WTC11 (cell line): ENCODE data around the gene MTOR. TPM values are rescaled to one million over a fixed set of nuclear protein-coding genes. Genes with fewer than 3 reads are reported as not detected.

Experiments used
- ATAC-seq: fragments of 200-7000 bp; cut with Tn5 transposase; 2 replicates; pipeline ENCODE4 v1.10.0; 2021; ENCODE audit warnings: mild to moderate bottlenecking, moderate library complexity
- CTCF ChIA-PET: fragments of 300-600 bp; sonication (Branson Sonifier 250); formaldehyde crosslinking; loops from one replicate; lab custom pipeline; 2021; ENCODE audit warnings: antibody characterized with exemption; lab: Charles Lee
- POLR2A ChIA-PET: fragments of 350-600 bp; sonication (Branson Sonifier 250); formaldehyde crosslinking; loops from one replicate; lab custom pipeline; 2021; ENCODE audit warnings: antibody characterized with exemption; lab: Charles Lee
- DNase-seq: peaks from one replicate; pipeline ENCODE4 v3.0.0; 2021; ENCODE audit warnings: low spot score
- H3K27ac Mint-ChIP-seq: 2 replicates; pipeline ENCODE4 v1.8.0; 2021; ENCODE audit warnings: mixed read lengths
- H3K27me3 Mint-ChIP-seq: 2 replicates; pipeline ENCODE4 v1.8.0; 2021; ENCODE audit warnings: low read depth, mild to moderate bottlenecking, moderate library complexity, mixed read lengths
- H3K36me3 Mint-ChIP-seq: 2 replicates; pipeline ENCODE4 v1.8.0; 2021; ENCODE audit warnings: mixed read lengths
- H3K4me1 Mint-ChIP-seq: 2 replicates; pipeline ENCODE4 v1.8.0; 2022; ENCODE audit warnings: mixed read lengths
- H3K4me3 Mint-ChIP-seq: 2 replicates; pipeline ENCODE4 v1.8.0; 2021; ENCODE audit warnings: mild to moderate bottlenecking, moderate library complexity, mixed read lengths
- H3K9me3 Mint-ChIP-seq: 2 replicates; pipeline ENCODE4 v1.8.0; 2021; ENCODE audit warnings: mixed read lengths
- CBFB ChIP-seq: sonication (generic); formaldehyde crosslinking; IDR thresholded peaks from 2 replicates; pipeline ENCODE4 v1.8.1; 2022; ENCODE audit warnings: mild to moderate bottlenecking, low read depth, missing genetic modification reagents
- CDX4 ChIP-seq: fragments of 250-450 bp; sonication (Bioruptor Pico); IDR thresholded peaks from 2 replicates; pipeline ENCODE4 v1.9.0; 2021; ENCODE audit warnings: moderate library complexity, mild to moderate bottlenecking, inconsistent platforms, borderline replicate concordance
- CREB1 ChIP-seq: sonication (generic); formaldehyde crosslinking; IDR thresholded peaks from 2 replicates; pipeline ENCODE4 v1.8.0; 2023; ENCODE audit warnings: mild to moderate bottlenecking, missing genetic modification reagents
- CTCF ChIP-seq: fragments of 200-600 bp; IDR thresholded peaks from 2 replicates; pipeline ENCODE4 v1.8.0; 2022; ENCODE audit warnings: antibody characterized with exemption
- E2F4 ChIP-seq: sonication (generic); formaldehyde crosslinking; IDR thresholded peaks from 2 replicates; pipeline ENCODE4 v1.8.1; 2022; ENCODE audit warnings: low read depth, mild to moderate bottlenecking, moderate library complexity, missing genetic modification reagents, borderline replicate concordance
- FOXP4 ChIP-seq: sonication (generic); formaldehyde crosslinking; IDR thresholded peaks from 2 replicates; pipeline ENCODE4 v1.8.0; 2022; ENCODE audit warnings: mild to moderate bottlenecking, missing genetic modification reagents
- IRF2 ChIP-seq: sonication (generic); formaldehyde crosslinking; IDR thresholded peaks from 2 replicates; pipeline ENCODE4 v1.8.0; 2022; ENCODE audit warnings: low read depth, missing genetic modification reagents, borderline replicate concordance
- JAZF1 ChIP-seq: fragments of 250-450 bp; sonication (Bioruptor Pico); IDR thresholded peaks from 2 replicates; pipeline ENCODE4 v1.9.0; 2021; ENCODE audit warnings: moderate library complexity, mild to moderate bottlenecking, inconsistent platforms
- JUN ChIP-seq: sonication (generic); formaldehyde crosslinking; IDR thresholded peaks from 2 replicates; pipeline ENCODE4 v1.8.0; 2023; ENCODE audit warnings: mild to moderate bottlenecking, missing genetic modification reagents
- KAT7 ChIP-seq: sonication (generic); formaldehyde crosslinking; IDR thresholded peaks from 2 replicates; pipeline ENCODE4 v1.8.1; 2023; ENCODE audit warnings: missing genetic modification reagents, mild to moderate bottlenecking, borderline replicate concordance
- PREB ChIP-seq: sonication (generic); formaldehyde crosslinking; IDR thresholded peaks from 2 replicates; pipeline ENCODE4 v1.8.1; 2022; ENCODE audit warnings: mild to moderate bottlenecking, missing genetic modification reagents, moderate library complexity, borderline replicate concordance
- RELA ChIP-seq: sonication (generic); formaldehyde crosslinking; IDR thresholded peaks from 2 replicates; pipeline ENCODE4 v1.8.1; 2022; ENCODE audit warnings: missing genetic modification reagents, mild to moderate bottlenecking, borderline replicate concordance
- ZNF532 ChIP-seq: fragments of 250-450 bp; sonication (Bioruptor Pico); IDR thresholded peaks from 2 replicates; pipeline ENCODE4 v1.9.0; 2021; ENCODE audit warnings: mild to moderate bottlenecking, borderline replicate concordance
- ZNF671 ChIP-seq: fragments of 250-450 bp; sonication (Bioruptor Pico); IDR thresholded peaks from 2 replicates; pipeline ENCODE4 v1.8.0; 2021; ENCODE audit warnings: mild to moderate bottlenecking
- total RNA-seq: library from RNA; stranded (reverse); gene quantifications from 3 replicates; pipeline ENCODE4 v1.2.3, GENCODE V29; 2021
- TF ChIP-seq, protein P1 (sequence below): fragments of 250-450 bp; sonication (Bioruptor Pico); IDR thresholded peaks from 2 replicates; pipeline ENCODE4 v1.9.0; 2021; ENCODE audit warnings: mild to moderate bottlenecking
- TF ChIP-seq, protein P2 (sequence below): sonication (generic); formaldehyde crosslinking; IDR thresholded peaks from 2 replicates; pipeline ENCODE4 v1.8.0; 2023; ENCODE audit warnings: missing genetic modification reagents, mild to moderate bottlenecking, borderline replicate concordance

The MTOR gene
- total RNA-seq, 1 experiment from 2014 or later: 65.0 TPM

- TF ChIP-seq CDX4 (CRISPR knock-in tag) (no peak), CREB1 (CRISPR knock-in tag) (no peak), FOXP4 (no peak)
- TF ChIP-seq, all 79 proteins: peak for 0
These were observed 117.6 kb downstream of the MTOR start (continued) for GRCh38 chr1:11144570-11145256.

GRCh38 chr1:11143907-11144306, 118.4 kb downstream of the MTOR start:
- H3K4me1 Mint-ChIP-seq: peaks cover 12% of the 10 kb centered on the region
- ChIA-PET POLR2A (no interaction called here), CTCF (no interaction called here)
- ATAC-seq (no peak), DNase-seq (no peak)
- H3K27me3 Mint-ChIP-seq: no peaks in the 10 kb centered on the region
- H3K9me3 Mint-ChIP-seq: no peaks in the 10 kb centered on the region
- H3K36me3 Mint-ChIP-seq: peaks cover 37% of the 10 kb centered on the region
- peak overlapping the region; percentile 22; the same call in 1 of the 2 replicates for H3K27ac Mint-ChIP-seq
- TF ChIP-seq, protein P1, sequence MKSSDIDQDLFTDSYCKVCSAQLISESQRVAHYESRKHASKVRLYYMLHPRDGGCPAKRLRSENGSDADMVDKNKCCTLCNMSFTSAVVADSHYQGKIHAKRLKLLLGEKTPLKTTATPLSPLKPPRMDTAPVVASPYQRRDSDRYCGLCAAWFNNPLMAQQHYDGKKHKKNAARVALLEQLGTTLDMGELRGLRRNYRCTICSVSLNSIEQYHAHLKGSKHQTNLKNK (CRISPR knock-in tag): no peak
- no peak for TF ChIP-seq CBFB (CRISPR knock-in tag)
- no peak for TF ChIP-seq RELA
- TF ChIP-seq, protein P2, sequence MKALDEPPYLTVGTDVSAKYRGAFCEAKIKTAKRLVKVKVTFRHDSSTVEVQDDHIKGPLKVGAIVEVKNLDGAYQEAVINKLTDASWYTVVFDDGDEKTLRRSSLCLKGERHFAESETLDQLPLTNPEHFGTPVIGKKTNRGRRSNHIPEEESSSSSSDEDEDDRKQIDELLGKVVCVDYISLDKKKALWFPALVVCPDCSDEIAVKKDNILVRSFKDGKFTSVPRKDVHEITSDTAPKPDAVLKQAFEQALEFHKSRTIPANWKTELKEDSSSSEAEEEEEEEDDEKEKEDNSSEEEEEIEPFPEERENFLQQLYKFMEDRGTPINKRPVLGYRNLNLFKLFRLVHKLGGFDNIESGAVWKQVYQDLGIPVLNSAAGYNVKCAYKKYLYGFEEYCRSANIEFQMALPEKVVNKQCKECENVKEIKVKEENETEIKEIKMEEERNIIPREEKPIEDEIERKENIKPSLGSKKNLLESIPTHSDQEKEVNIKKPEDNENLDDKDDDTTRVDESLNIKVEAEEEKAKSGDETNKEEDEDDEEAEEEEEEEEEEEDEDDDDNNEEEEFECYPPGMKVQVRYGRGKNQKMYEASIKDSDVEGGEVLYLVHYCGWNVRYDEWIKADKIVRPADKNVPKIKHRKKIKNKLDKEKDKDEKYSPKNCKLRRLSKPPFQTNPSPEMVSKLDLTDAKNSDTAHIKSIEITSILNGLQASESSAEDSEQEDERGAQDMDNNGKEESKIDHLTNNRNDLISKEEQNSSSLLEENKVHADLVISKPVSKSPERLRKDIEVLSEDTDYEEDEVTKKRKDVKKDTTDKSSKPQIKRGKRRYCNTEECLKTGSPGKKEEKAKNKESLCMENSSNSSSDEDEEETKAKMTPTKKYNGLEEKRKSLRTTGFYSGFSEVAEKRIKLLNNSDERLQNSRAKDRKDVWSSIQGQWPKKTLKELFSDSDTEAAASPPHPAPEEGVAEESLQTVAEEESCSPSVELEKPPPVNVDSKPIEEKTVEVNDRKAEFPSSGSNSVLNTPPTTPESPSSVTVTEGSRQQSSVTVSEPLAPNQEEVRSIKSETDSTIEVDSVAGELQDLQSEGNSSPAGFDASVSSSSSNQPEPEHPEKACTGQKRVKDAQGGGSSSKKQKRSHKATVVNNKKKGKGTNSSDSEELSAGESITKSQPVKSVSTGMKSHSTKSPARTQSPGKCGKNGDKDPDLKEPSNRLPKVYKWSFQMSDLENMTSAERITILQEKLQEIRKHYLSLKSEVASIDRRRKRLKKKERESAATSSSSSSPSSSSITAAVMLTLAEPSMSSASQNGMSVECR (CRISPR knock-in tag): no peak
- no peak for TF ChIP-seq IRF2 (CRISPR knock-in tag)
- TF ChIP-seq JAZF1 (CRISPR knock-in tag): no peak
- TF ChIP-seq KAT7: no peak
- no peak for TF ChIP-seq E2F4 (CRISPR knock-in tag)
- no peak overlapping the region for H3K4me3 Mint-ChIP-seq

GRCh38 chr1:11143401-11143800, 119.0 kb downstream of the MTOR start:
- no peak for ATAC-seq
- POLR2A ChIA-PET: no interaction called here
- TF ChIP-seq ZNF532 (CRISPR knock-in tag): no peak
- TF ChIP-seq CTCF: no peak
- no peak for TF ChIP-seq PREB (CRISPR knock-in tag)
- no peak for TF ChIP-seq ZNF671
- no peak for TF ChIP-seq JUN (CRISPR knock-in tag)

More at GRCh38 chr1:11143401-11143800, 119.0 kb downstream of the MTOR start:
- H3K9me3 Mint-ChIP-seq: no peaks in the 10 kb centered on the region
- H3K4me1 Mint-ChIP-seq: peaks cover 12% of the 10 kb centered on the region
- H3K27me3 Mint-ChIP-seq: no peaks in the 10 kb centered on the region
- peaks cover 42% of the 10 kb centered on the region for H3K36me3 Mint-ChIP-seq
- CTCF ChIA-PET: no interaction called here
- no peak overlapping the region for H3K4me3 Mint-ChIP-seq
- DNase-seq: no peak
- H3K27ac Mint-ChIP-seq: no peak overlapping the region; the same call in 1 of the 2 replicates
